ENCODE measurements around the gene CYSRT1. TPM values are rescaled to one million over a fixed set of nuclear protein-coding genes. Genes with fewer than 3 reads are reported as not detected.

CYSRT1 gene
- polyA plus RNA-seq, 3 donors, result 0.17 TPM; not detected in 2

DNA sequence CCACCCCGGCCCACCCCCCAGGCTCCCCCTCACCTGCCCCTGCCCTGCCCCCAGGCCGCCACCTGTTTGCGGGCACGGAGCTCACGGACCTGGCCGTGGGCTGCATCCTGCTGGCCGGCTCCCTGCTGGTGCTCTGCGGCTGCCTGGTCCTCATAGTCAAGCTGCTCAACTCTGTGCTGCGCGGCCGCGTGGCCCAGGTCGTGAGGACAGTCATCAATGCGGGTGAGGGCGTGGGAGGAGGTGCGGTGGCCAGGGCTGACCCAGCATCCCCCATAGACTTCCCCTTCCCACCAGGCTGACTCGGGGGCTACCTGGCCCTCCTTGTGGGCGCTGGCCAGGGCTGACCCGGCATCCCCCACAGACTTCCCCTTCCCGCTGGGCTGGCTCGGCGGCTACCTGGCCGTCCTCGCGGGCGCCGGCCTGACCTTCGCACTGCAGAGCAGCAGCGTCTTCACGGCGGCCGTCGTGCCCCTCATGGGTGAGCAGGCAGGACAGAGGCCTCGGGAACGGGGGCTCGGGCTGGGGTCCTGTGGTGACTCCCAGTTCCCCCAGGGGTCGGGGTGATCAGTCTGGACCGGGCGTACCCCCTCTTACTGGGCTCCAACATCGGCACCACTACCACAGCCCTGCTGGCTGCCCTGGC lies 9.2 kb downstream of the CYSRT1 start:
- H3K9me3 Mint-ChIP-seq, result peaks cover 0 to 2% (median 0%) of the 10 kb centered on the region in 7 donors
- Histone ChIP-seq H4K20me1 (ENCODE audit: insufficient read depth, low read length) (no peaks in the 10 kb centered on the region), H3K4me2 (replicated peaks; ENCODE audit: extremely low read depth, low read length, poor library complexity, severe bottlenecking) (no peak overlapping the region), H3K27me3 (ENCODE audit: control insufficient read depth in 2 of 2, insufficient read depth in 2 of 2, low read length in 2 of 2) (no peaks in the 10 kb centered on the region), H3K27ac (ENCODE audit: low read depth in 1 of 2, low read length in 2 of 2) (no peak overlapping the region), H3K9ac (ENCODE audit: insufficient read depth, low read length, poor library complexity, severe bottlenecking) (no peak overlapping the region), H2AFZ (ENCODE audit: insufficient read depth, low read depth, low read length, poor library complexity, severe bottlenecking) (no peak overlapping the region), H3K9me3 (replicated peaks in 1 of 2; ENCODE audit: control insufficient read depth in 1 of 2, insufficient read depth in 1 of 2, low read length in 2 of 2) (no peaks in the 10 kb centered on the region), H3K79me2 (ENCODE audit: insufficient read depth, low read length) (peaks cover 12% of the 10 kb centered on the region), H3K36me3 (replicated peaks in 1 of 2; ENCODE audit: control insufficient read depth in 1 of 2, insufficient read depth in 2 of 2, low read length in 2 of 2) (no peaks in the 10 kb centered on the region), H3K4me1 (ENCODE audit: control insufficient read depth in 1 of 2, insufficient read depth in 2 of 2, low read length in 2 of 2) (peaks cover 22 to 23% of the 10 kb centered on the region in 2 donors), H3K4me3 (replicated peaks in 1 of 3; ENCODE audit: low read depth in 2 of 3, low read length in 3 of 3) (no peak overlapping the region)
- 81% methylated on average over 24 of the region's 40 CpGs for WGBS (ENCODE audit: insufficient coverage)
- H3K27ac Mint-ChIP-seq, result no peak overlapping the region
- TF ChIP-seq, protein P1, sequence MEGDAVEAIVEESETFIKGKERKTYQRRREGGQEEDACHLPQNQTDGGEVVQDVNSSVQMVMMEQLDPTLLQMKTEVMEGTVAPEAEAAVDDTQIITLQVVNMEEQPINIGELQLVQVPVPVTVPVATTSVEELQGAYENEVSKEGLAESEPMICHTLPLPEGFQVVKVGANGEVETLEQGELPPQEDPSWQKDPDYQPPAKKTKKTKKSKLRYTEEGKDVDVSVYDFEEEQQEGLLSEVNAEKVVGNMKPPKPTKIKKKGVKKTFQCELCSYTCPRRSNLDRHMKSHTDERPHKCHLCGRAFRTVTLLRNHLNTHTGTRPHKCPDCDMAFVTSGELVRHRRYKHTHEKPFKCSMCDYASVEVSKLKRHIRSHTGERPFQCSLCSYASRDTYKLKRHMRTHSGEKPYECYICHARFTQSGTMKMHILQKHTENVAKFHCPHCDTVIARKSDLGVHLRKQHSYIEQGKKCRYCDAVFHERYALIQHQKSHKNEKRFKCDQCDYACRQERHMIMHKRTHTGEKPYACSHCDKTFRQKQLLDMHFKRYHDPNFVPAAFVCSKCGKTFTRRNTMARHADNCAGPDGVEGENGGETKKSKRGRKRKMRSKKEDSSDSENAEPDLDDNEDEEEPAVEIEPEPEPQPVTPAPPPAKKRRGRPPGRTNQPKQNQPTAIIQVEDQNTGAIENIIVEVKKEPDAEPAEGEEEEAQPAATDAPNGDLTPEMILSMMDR (IDR thresholded peaks at IDR 0.05), result no peak
- peaks cover 2 to 34% (median 8%) of the 10 kb centered on the region in 3 donors for H3K27me3 Mint-ChIP-seq (ENCODE audit: low read depth in 3 of 3)
- DNase-seq, result no peak
- peaks cover 14% of the 10 kb centered on the region for H3K4me1 Mint-ChIP-seq
- H3K36me3 Mint-ChIP-seq, result no peaks in the 10 kb centered on the region
- intact Hi-C loops (cut with micrococcal nuclease), result no loop called here
- no peak overlapping the region for H3K4me3 Mint-ChIP-seq

DNA sequence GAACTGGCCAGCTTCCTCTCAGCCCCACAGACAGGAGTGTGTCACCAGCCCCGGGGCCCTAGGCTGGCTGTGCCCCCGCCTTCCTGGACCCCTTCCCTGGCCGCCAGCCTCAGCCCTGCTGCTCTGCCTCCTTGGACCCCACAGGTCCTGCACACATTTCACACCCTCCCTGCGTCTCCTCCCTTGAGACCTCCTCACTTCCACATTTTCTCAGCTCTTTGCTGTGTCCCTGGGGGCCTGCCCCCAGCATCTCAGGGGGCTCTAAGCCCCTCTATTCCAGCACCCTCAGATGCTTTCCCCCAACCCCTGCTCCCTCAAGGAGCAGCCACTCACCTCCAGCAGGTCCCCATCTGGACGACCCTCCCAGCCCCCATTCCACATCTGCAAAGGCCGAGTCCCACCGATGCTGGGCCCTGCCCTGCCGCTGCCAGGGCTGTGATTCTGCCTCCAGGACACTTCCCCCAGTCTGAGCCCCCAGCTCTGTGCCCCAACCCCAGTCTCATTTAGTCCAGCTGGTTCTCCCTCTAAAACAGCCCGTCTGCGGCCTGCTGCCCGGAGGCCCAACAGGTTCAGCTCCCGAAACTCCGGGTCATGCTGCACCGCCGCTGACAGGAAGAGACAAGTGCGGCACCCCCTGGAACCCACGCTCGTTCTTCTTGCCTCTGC lies 9.9 kb downstream of the CYSRT1 start:
- no peak for DNase-seq
- no peaks in the 10 kb centered on the region for H4K20me1 ChIP-seq (ENCODE audit: insufficient read depth, low read length)
- WGBS (ENCODE audit: insufficient coverage), result 78% methylated on average over 17 of the region's 18 CpGs
- H3K4me3 ChIP-seq (replicated peaks in 1 of 3; ENCODE audit: low read depth in 2 of 3, low read length in 3 of 3), result no peak overlapping the region
- peaks cover 2 to 27% (median 8%) of the 10 kb centered on the region in 3 donors for H3K27me3 Mint-ChIP-seq (ENCODE audit: low read depth in 3 of 3)
- H3K9ac ChIP-seq (ENCODE audit: insufficient read depth, low read length, poor library complexity, severe bottlenecking), result no peak overlapping the region
- no peaks in the 10 kb centered on the region for H3K27me3 ChIP-seq (ENCODE audit: control insufficient read depth in 2 of 2, insufficient read depth in 2 of 2, low read length in 2 of 2)
- H3K4me3 Mint-ChIP-seq, result no peak overlapping the region
- H3K79me2 ChIP-seq (ENCODE audit: insufficient read depth, low read length), result peaks cover 17% of the 10 kb centered on the region
- intact Hi-C loops (cut with micrococcal nuclease), result loop anchor here in 1 of 2 donors (5.0 kb wide), 2 partner anchors 48 to 113 kb away; partner anchors contain the start of genes ANAPC2 and SSNA1
- peaks cover 21% of the 10 kb centered on the region for H3K4me1 Mint-ChIP-seq
- no peaks in the 10 kb centered on the region for H3K36me3 Mint-ChIP-seq
- peak overlapping the region in 1 of 7 donors; percentile 70 for H3K27ac Mint-ChIP-seq
- H3K9me3 ChIP-seq (replicated peaks in 1 of 2; ENCODE audit: control insufficient read depth in 1 of 2, insufficient read depth in 1 of 2, low read length in 2 of 2), result no peaks in the 10 kb centered on the region
- TF ChIP-seq, protein P1 (IDR thresholded peaks at IDR 0.05), result no peak
- no peaks in the 10 kb centered on the region for H3K36me3 ChIP-seq (replicated peaks in 1 of 2; ENCODE audit: control insufficient read depth in 1 of 2, insufficient read depth in 2 of 2, low read length in 2 of 2)
- no peak overlapping the region for H3K4me2 ChIP-seq (replicated peaks; ENCODE audit: extremely low read depth, low read length, poor library complexity, severe bottlenecking)
- no peak overlapping the region for H3K27ac ChIP-seq (ENCODE audit: low read depth in 1 of 2, low read length in 2 of 2)
- no peak overlapping the region for H2AFZ ChIP-seq (ENCODE audit: insufficient read depth, low read depth, low read length, poor library complexity, severe bottlenecking)
- H3K9me3 Mint-ChIP-seq, result peaks cover 0 to 2% (median 0%) of the 10 kb centered on the region in 7 donors
- H3K4me1 ChIP-seq (ENCODE audit: control insufficient read depth in 1 of 2, insufficient read depth in 2 of 2, low read length in 2 of 2), result peaks cover 29 to 30% of the 10 kb centered on the region in 2 donors
